22Rv1 (cell line): Measurements from ENCODE around the gene URGCP.

Experiments used
- ZFX ChIP-seq: fragments of 450-650 bp; IDR thresholded peaks from 2 replicates; pipeline ENCODE4 v1.6.1; 2017; ENCODE audit warnings: antibody characterized with exemption, borderline replicate concordance
- TF ChIP-seq, protein P1 (sequence below): fragments of 450-650 bp; IDR thresholded peaks from 2 replicates; pipeline ENCODE4 v1.5.1; 2017; ENCODE audit warnings: mild to moderate bottlenecking

GRCh38 chr7:43871064-43871463, 35.3 kb downstream of the URGCP start:
- TF ChIP-seq, protein P1, sequence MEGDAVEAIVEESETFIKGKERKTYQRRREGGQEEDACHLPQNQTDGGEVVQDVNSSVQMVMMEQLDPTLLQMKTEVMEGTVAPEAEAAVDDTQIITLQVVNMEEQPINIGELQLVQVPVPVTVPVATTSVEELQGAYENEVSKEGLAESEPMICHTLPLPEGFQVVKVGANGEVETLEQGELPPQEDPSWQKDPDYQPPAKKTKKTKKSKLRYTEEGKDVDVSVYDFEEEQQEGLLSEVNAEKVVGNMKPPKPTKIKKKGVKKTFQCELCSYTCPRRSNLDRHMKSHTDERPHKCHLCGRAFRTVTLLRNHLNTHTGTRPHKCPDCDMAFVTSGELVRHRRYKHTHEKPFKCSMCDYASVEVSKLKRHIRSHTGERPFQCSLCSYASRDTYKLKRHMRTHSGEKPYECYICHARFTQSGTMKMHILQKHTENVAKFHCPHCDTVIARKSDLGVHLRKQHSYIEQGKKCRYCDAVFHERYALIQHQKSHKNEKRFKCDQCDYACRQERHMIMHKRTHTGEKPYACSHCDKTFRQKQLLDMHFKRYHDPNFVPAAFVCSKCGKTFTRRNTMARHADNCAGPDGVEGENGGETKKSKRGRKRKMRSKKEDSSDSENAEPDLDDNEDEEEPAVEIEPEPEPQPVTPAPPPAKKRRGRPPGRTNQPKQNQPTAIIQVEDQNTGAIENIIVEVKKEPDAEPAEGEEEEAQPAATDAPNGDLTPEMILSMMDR: no peak
- TF ChIP-seq ZFX: no peak
